SK-N-SH (cell line): ENCODE results near the gene STAC.

Experiments used
- CHD2 ChIP-seq: fragments of 150-350 bp; IDR thresholded peaks from 2 replicates; pipeline ENCODE4 v1.6.1; 2018; ENCODE audit warnings: low read length; ENCODE audit not compliant: partially characterized antibody
- CTCF ChIP-seq: fragments of 200-600 bp; sonication (generic); IDR thresholded peaks from 2 replicates; pipeline ENCODE4 v1.6.1; 2017; ENCODE audit warnings: antibody characterized with exemption, mild to moderate bottlenecking, moderate library complexity
- GABPA ChIP-seq: IDR thresholded peaks from 2 replicates; pipeline ENCODE4 v1.4.0; 2012; ENCODE audit warnings: low read depth, mild to moderate bottlenecking
- JUND ChIP-seq: IDR thresholded peaks from 2 replicates; pipeline ENCODE4 v1.4.0; 2012
- MAX ChIP-seq: IDR thresholded peaks from 2 replicates; pipeline ENCODE4 v1.4.0; 2012; ENCODE audit warnings: low read depth
- POLR2AphosphoS5 ChIP-seq: IDR thresholded peaks from 2 replicates; pipeline ENCODE4 v1.6.1; 2012; ENCODE audit warnings: low read depth, low read length
- RFX5 ChIP-seq: IDR thresholded peaks from 2 replicates; pipeline ENCODE4 v1.6.1; 2012; ENCODE audit warnings: mild to moderate bottlenecking, improper control_type of control experiment, low read length
- TAF1 ChIP-seq: IDR thresholded peaks from 2 replicates; pipeline ENCODE4 v1.6.1; 2012; ENCODE audit warnings: low read depth, mild to moderate bottlenecking, low read length, moderate library complexity, borderline replicate concordance
- USF2 ChIP-seq: fragments of 150-350 bp; IDR thresholded peaks from 2 replicates; pipeline ENCODE4 v1.6.1; 2017; ENCODE audit warnings: antibody characterized with exemption, low read length, low read depth, borderline replicate concordance
- YY1 ChIP-seq: IDR thresholded peaks from 2 replicates; pipeline ENCODE4 v1.4.0; 2012; ENCODE audit warnings: low read depth, mild to moderate bottlenecking

DNA sequence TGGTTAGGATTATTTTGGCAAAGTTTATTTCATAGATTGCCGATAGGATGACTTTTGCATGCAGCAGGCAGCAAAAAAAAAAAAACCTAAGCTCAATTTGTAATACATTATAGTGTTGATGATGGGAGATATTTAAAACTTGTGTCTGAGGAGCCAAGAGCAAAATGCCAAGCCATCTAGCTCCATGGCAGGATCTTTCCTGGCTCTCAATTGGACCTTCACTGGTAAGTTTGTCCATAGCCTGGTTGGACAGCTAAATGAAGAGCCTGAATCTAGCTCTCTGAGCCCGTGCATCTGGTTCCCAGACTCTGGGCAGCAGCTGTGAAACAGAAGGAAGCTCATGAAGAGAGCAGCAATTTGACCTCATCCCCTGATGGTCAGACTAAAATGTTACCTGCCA lies 17.5 kb downstream of the STAC start:
- no peak for TF ChIP-seq CTCF
- no peak for TF ChIP-seq JUND
- no peak for TF ChIP-seq YY1
- no peak for TF ChIP-seq USF2
- TF ChIP-seq POLR2AphosphoS5: no peak
- TF ChIP-seq MAX: no peak
- TF ChIP-seq TAF1: no peak
- TF ChIP-seq RFX5: no peak
- TF ChIP-seq CHD2: no peak
- TF ChIP-seq GABPA: no peak
